Cardiac septum (tissue), 1 donor: ENCODE results near the gene JAK1. TPM values are rescaled to one million over a fixed set of nuclear protein-coding genes. Genes with fewer than 3 reads are reported as not detected.
A peak's percentile ranks its signal among the peaks of the same experiment; 100 is the strongest.

Experiments
- DNase-seq: peaks from one replicate; pipeline ENCODE4 v3.0.0-alpha.2; 2020; ENCODE audit warnings: low spot score
- intact Hi-C: fragments of 100-400 bp; cut with DNase I; formaldehyde crosslinking; loops from one replicate; pipeline ENCODE4 v1.14.0; 2022
- total RNA-seq: library from RNA; stranded (reverse); fragmentation: NEBNext Ultra II Directional; extraction: Animal tissue kit (Norgen Biotek cat#: 25700); gene quantifications from one replicate; pipeline ENCODE4 v1.2.1, GENCODE V29; 2021
- donor health status: DM: no; HTN: no; CAD: no.

JAK1 gene
- total RNA-seq, 1 donor from 2014 or later = 76.4 TPM

- no peak for DNase-seq
- intact Hi-C loops = no loop called here
Measured at GRCh38 chr1:64881281-64881680, 85.1 kb downstream of the JAK1 start.

- DNase-seq = no peak
- intact Hi-C loops = no loop called here
Measured at GRCh38 chr1:64880449-64880848, 85.9 kb downstream of the JAK1 start.

GRCh38 chr1:64878931-64879611, 87.3 kb downstream of the JAK1 start:
- DNase-seq = no peak
- intact Hi-C loops = no loop called here

- intact Hi-C loops = no loop called here
Measured at GRCh38 chr1:64878090-64878489, 88.3 kb downstream of the JAK1 start.

GRCh38 chr1:64877598-64877997, 88.8 kb downstream of the JAK1 start:
- intact Hi-C loops = no loop called here
- DNase-seq = no peak

More at GRCh38 chr1:64878090-64878489, 88.3 kb downstream of the JAK1 start:
- no peak for DNase-seq

- intact Hi-C loops = no loop called here
- DNase-seq = no peak
Measured at GRCh38 chr1:64877151-64877550, 89.2 kb downstream of the JAK1 start.

- intact Hi-C loops = no loop called here
- DNase-seq = no peak
Measured at GRCh38 chr1:64875606-64876005, 90.7 kb downstream of the JAK1 start.

GRCh38 chr1:64875101-64875500, 91.2 kb downstream of the JAK1 start:
- intact Hi-C loops = no loop called here
- no peak for DNase-seq

- DNase-seq = no peak
- intact Hi-C loops = no loop called here
Measured at GRCh38 chr1:64874666-64875065, 91.7 kb downstream of the JAK1 start.

GRCh38 chr1:64873576-64873975, 92.8 kb downstream of the JAK1 start:
- intact Hi-C loops = no loop called here

GRCh38 chr1:64872067-64872466, 94.3 kb downstream of the JAK1 start:
- intact Hi-C loops = no loop called here
- DNase-seq = no peak

More at GRCh38 chr1:64873576-64873975, 92.8 kb downstream of the JAK1 start:
- no peak for DNase-seq

- intact Hi-C loops = no loop called here
- DNase-seq = no peak
Measured at GRCh38 chr1:64871256-64871655, 95.1 kb downstream of the JAK1 start.

- intact Hi-C loops = no loop called here
- DNase-seq = no peak
Measured at GRCh38 chr1:64867266-64867665, 99.1 kb downstream of the JAK1 start.

GRCh38 chr1:64866689-64867088, 99.7 kb downstream of the JAK1 start:
- no peak for DNase-seq
- intact Hi-C loops = no loop called here

- intact Hi-C loops = no loop called here
- DNase-seq = no peak
Measured at GRCh38 chr1:64865105-64865757, 101.1 kb downstream of the JAK1 start.

- intact Hi-C loops = no loop called here
Measured at GRCh38 chr1:64864018-64864940, 102.1 kb downstream of the JAK1 start.

GRCh38 chr1:64861611-64862010, 104.7 kb downstream of the JAK1 start:
- no peak for DNase-seq
- intact Hi-C loops = no loop called here

More at GRCh38 chr1:64864018-64864940, 102.1 kb downstream of the JAK1 start:
- peak; percentile 87 for DNase-seq

GRCh38 chr1:64857347-64857746, 109.0 kb downstream of the JAK1 start:
- intact Hi-C loops = no loop called here
- DNase-seq = no peak

GRCh38 chr1:64856553-64856952, 109.8 kb downstream of the JAK1 start:
- intact Hi-C loops = no loop called here
- DNase-seq = no peak

GRCh38 chr1:64855557-64855956, 110.8 kb downstream of the JAK1 start:
- DNase-seq = no peak
- intact Hi-C loops = no loop called here
